ENCODE data around the gene DYNC1I1.

DYNC1I1 gene

DNA sequence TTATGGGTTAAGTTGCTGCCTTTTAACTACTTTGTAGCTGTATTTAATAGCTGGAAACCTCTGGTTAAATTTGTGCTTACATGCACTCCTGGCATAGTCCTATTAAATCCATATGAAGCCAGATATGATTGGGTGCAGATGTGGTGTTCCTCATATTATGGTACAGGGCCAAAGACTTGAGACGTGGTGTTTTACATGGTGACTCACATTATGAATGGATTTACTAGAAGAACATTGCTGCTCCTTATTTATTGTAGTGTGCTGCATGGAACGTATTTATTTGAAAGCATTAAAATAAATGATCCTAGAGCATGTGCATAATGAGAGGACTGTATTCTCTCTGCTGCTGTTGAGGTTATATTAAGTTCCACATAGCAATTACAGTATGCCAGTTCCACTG lies 325.5 kb downstream of the DYNC1I1 start:
- DNase-seq, result no peak

- no peak for DNase-seq
Observed at GRCh38 chr7:96100737-96101136, 328.4 kb downstream of the DYNC1I1 start.

DNA sequence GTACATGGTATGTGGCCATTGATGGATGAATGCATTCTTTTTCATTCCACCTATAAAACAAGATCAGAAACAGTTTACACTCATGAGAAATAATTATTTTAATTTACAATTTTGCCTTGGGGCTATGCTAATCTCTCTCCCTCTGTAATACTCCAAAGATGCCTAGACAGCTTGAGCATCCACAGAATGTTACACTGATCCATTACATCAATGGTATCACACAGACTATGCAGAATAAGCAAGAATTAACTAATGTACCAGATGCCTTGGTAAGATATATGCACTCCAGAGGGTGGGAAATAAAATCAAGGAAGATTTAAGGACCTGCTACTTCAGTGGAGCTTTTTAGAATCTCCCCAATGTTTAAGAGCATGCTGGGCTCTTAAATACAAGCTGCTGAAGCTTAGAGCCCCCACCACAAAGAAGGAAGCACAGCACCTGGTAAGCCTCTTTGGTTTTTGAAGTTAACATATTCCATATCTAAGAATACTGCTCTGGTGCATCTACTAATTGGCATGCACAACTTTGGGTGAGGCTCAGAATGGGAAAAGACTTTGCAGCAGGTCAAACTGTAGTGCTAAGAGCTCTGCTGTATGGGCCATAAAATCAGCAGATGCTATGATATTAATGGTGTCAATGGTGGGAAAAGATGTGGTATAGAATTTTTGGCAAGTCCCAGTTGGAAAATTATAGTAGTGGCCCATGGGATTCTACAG lies 329.9 kb downstream of the DYNC1I1 start:
- no peak for DNase-seq

GRCh38 chr7:96104984-96105383 lies 332.6 kb downstream of the DYNC1I1 start:
- no peak for DNase-seq

GRCh38 chr7:96111405-96111804 lies 339.1 kb downstream of the DYNC1I1 start:
- DNase-seq, result no peak

GRCh38 chr7:96114190-96114589 lies 341.8 kb downstream of the DYNC1I1 start:
- DNase-seq, result no peak

GRCh38 chr7:96116173-96116572 lies 343.8 kb downstream of the DYNC1I1 start:
- no peak for DNase-seq

GRCh38 chr7:96118449-96119001 lies 346.2 kb downstream of the DYNC1I1 start:
- DNase-seq, result no peak

- no peak for DNase-seq
Observed at GRCh38 chr7:96120445-96121225, 348.3 kb downstream of the DYNC1I1 start.

- DNase-seq, result no peak
Observed at GRCh38 chr7:96121752-96122151, 349.4 kb downstream of the DYNC1I1 start.

- no peak for DNase-seq
Observed at GRCh38 chr7:96122746-96123145, 350.4 kb downstream of the DYNC1I1 start.

- no peak for DNase-seq
Observed at GRCh38 chr7:96126382-96126781, 354.0 kb downstream of the DYNC1I1 start.

DNA sequence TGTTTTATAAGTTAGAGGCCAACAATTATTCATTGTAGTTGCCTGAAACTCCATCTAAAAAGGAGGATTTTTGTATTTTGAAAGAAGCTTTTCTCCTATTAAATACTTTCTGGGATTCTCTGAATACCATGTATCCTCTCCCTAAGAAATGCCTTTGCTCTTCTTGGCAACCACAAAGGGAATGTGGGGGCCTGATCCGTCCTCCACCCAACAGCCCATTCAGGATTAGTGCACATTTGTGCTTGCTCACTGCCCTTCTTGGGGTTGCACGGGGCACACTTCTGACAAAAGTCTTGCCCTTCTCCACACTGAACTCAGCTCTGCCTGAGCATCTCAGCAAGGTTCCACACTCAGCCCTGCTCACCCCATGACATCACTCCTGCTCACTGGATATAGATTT lies 355.4 kb downstream of the DYNC1I1 start:
- DNase-seq, result no peak

DNA sequence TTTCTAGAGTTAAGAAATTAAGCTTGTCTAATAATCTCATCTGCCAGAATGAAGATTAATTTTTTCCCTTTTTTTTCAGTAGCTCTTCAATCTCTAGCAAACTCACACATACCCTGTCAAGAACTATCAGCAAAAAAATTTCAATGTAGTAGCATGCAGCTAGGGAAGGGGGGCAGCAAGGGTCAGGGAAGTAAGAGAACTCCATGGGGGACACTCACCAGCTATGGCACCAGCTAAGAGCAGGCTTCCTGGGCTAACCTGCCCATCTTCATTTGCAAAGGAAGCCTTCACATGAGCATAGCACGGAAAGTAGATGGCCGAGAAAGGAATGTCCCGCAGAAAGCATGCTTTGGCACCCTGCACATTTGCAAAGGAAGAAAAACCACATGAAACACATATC lies 359.2 kb downstream of the DYNC1I1 start:
- no peak for DNase-seq

- no peak for DNase-seq
Observed at GRCh38 chr7:96135241-96135640, 362.9 kb downstream of the DYNC1I1 start.

DNA sequence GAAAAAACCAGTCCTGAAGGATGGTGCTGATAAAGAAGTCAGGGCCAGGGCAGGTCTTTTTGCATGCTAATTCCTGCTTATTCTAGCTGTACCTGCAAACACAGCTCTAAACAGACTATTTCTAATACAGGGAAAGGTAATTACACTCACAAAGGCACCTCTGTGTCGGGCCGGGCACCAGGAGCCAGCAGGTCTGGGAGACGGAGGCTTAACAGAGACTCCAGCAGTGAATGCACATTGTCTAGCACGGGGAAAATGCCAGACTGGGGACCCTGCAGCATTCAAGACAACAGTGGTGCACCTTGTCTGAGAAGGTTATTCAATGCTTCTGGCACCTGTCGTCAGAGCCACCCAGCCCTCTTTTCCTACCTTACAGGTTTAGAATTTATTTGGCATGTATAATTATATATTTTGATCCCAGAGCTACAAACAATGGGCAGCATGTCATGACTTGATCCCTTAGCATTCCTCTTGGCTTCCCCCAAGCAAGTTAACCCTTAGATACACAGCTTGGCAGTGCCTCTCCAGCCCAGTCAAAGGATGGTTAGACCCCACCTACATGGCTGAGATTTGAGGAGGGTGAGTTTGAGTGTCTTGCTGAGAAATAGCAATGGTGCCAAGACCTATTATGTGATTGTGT lies 364.4 kb downstream of the DYNC1I1 start:
- DNase-seq, result no peak

DNA sequence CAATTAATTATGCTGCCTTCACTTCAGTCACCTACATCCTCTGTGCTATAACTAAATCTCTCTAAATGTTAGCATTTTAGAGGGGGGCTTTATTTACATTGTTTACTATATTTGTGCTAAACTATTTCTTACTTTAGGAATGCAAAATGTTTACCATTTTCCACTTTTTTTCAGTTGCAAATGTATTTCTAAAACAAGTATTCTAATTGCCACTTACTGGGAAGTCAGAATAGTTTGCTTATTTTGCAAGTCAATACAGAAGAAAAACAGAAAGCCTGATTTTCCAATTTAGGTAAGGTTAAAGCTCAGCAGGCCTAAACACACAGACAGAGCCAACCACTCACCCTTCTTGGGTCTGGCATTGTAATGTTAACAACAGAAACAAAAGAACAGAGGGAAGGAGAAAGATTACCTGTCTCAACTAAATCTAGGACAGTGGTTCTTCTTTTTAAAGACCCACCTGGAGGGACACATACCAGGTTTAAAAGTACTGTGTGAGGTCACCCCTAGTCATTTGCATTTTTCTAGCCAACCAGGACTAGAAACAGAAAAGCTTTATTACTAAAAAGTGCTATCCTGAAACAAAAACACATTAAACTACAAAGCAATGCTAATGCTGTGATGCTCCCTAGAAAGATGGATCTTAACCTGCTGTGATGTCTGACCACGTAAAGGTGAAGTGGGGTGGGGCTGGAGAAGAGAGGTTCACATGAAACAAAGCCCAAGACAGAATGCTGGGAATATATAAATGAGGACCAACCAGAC lies 371.3 kb downstream of the DYNC1I1 start:
- no peak for DNase-seq

DNA sequence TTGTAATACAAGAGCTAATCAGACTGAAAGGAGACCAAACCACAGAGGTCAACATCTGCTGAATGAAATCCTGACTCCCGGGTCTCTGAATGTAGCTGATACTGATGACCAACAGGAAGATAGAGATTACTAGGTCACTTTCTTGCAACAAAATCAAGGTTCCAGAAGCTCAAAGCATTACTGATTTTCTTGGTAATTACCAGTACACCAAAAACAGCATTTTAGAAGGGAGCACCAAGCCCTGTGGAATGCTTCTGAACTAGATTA lies 371.8 kb downstream of the DYNC1I1 start:
- no peak for DNase-seq
